H1 (cell line): ENCODE measurements around the gene CPM. TPM values are rescaled to one million over a fixed set of nuclear protein-coding genes. Genes with fewer than 3 reads are reported as not detected.

Source experiments
- CTCF ChIA-PET: fragments of 300-600 bp; sonication (Branson Sonifier 250); formaldehyde crosslinking; loops from one replicate; lab custom pipeline; 2021; ENCODE audit not compliant: partially characterized antibody; lab: Charles Lee
- POLR2A ChIA-PET: fragments of 300-600 bp; sonication (Branson Sonifier 250); formaldehyde crosslinking; loops from one replicate; lab custom pipeline; 2021; ENCODE audit warnings: inconsistent platforms; ENCODE audit not compliant: partially characterized antibody; lab: Charles Lee
- DNase-seq, 2 experiments: peaks; one replicate each; pipeline versions ENCODE4 v3.0.0 to v3.0.0-alpha.2; 2010 to 2022; ENCODE audit warnings: low spot score in 2 of 2, low read depth in 1 of 2, mixed read lengths in 1 of 2
- FAIRE-seq: peaks from 2 replicates; lab custom pipeline; 2011; peaks lifted over from hg19 to GRCh38; lab: Jason Lieb, UNC
- H2AFZ ChIP-seq: 2 replicates; pipeline ENCODE4 v1.8.1; 2012; ENCODE audit warnings: low read length, inconsistent platforms
- H2AK5ac ChIP-seq: 2 replicates; pipeline ENCODE4 v1.6.1; 2013; ENCODE audit warnings: low read depth, low read length
- H2BK120ac ChIP-seq: replicated peaks from 2 replicates; pipeline ENCODE3; 2013; ENCODE audit warnings: low read depth, low read length, inconsistent platforms
- H2BK12ac ChIP-seq: 2 replicates; pipeline ENCODE4 v1.6.1; 2013; ENCODE audit warnings: low read depth, low read length
- H2BK15ac ChIP-seq: 2 replicates; pipeline ENCODE4 v1.6.1; 2013; ENCODE audit warnings: low read length
- H2BK20ac ChIP-seq: 2 replicates; pipeline ENCODE4 v1.6.1; 2013; ENCODE audit warnings: low read length
- H2BK5ac ChIP-seq: 2 replicates; pipeline ENCODE4 v1.6.1; 2013; ENCODE audit warnings: low read depth, low read length
- H3K14ac ChIP-seq: 2 replicates; pipeline ENCODE4 v1.6.1; 2013; ENCODE audit warnings: inconsistent platforms; ENCODE audit not compliant: insufficient read length
- H3K18ac ChIP-seq: 2 replicates; pipeline ENCODE4 v1.6.1; 2013; ENCODE audit warnings: low read length; ENCODE audit errors: extremely low read depth
- H3K23ac ChIP-seq: 2 replicates; pipeline ENCODE4 v1.6.1; 2013; ENCODE audit warnings: inconsistent platforms; ENCODE audit not compliant: insufficient read length
- H3K23me2 ChIP-seq: 2 replicates; pipeline ENCODE4 v1.6.1; 2013; ENCODE audit warnings: low read depth, low read length
- H3K27ac ChIP-seq: 2 replicates; pipeline ENCODE4 v1.6.1; 2011; ENCODE audit warnings: low read depth, low read length, inconsistent platforms
- H3K27me3 ChIP-seq, 4 experiments: replicated peaks in 1 of 4; 1 replicate in 1 of 4; 2 replicates in 3 of 4; pipeline versions ENCODE4 v1.6.1 to v1.8.1; 2011 to 2013; ENCODE audit warnings: low read length in 3 of 4, mild to moderate bottlenecking in 3 of 4, inconsistent platforms in 2 of 4, mixed read lengths in 2 of 4, moderate library complexity in 1 of 4; ENCODE audit not compliant: control insufficient read depth in 3 of 4, insufficient read depth in 3 of 4; ENCODE audit errors: extremely low read depth in 1 of 4
- H3K36me3 ChIP-seq, 4 experiments: 2 replicates each; pipeline versions ENCODE4 v1.6.1 to v1.8.1; 2011 to 2013; ENCODE audit warnings: mild to moderate bottlenecking in 4 of 4, low read length in 3 of 4, moderate library complexity in 2 of 4, control low read depth in 1 of 4, inconsistent platforms in 1 of 4; ENCODE audit not compliant: insufficient read depth in 4 of 4, control insufficient read depth in 2 of 4
- H3K4ac ChIP-seq: replicated peaks from 2 replicates; pipeline ENCODE3; 2013; ENCODE audit warnings: low read length, low read depth, mixed read lengths, inconsistent platforms; ENCODE audit not compliant: insufficient read length
- H3K4me1 ChIP-seq, 4 experiments: replicated peaks in 1 of 4; 1 replicate in 1 of 4; 2 replicates in 3 of 4; pipeline versions ENCODE4 v1.6.1 to v1.8.1; 2011 to 2013; ENCODE audit warnings: low read length in 3 of 4, inconsistent platforms in 2 of 4, mixed read lengths in 1 of 4; ENCODE audit not compliant: insufficient read depth in 4 of 4, control insufficient read depth in 3 of 4
- H3K4me2 ChIP-seq, 2 experiments: 2 replicates each; pipeline versions ENCODE4 v1.6.1 to v1.8.1; 2011 to 2013; ENCODE audit warnings: low read depth in 2 of 2, low read length in 2 of 2, control low read depth in 1 of 2, inconsistent platforms in 1 of 2, mild to moderate bottlenecking in 1 of 2; ENCODE audit not compliant: insufficient read depth in 1 of 2
- H3K4me3 ChIP-seq, 4 experiments: fragments of 200-600, 300-600 bp in 1 of 4; sonication (generic), shearing (Covaris generic), sonication (Bioruptor Twin) in 1 of 4; 2 replicates each; pipeline versions ENCODE4 v1.5.1 to v1.8.1; 2011 to 2016; ENCODE audit warnings: low read length in 4 of 4, low read depth in 3 of 4, control low read depth in 2 of 4, inconsistent platforms in 2 of 4, mild to moderate bottlenecking in 2 of 4, mixed read lengths in 1 of 4, moderate library complexity in 1 of 4; ENCODE audit not compliant: insufficient read depth in 2 of 4; ENCODE audit errors: extremely low read depth in 1 of 4
- H3K56ac ChIP-seq: replicated peaks from 2 replicates; pipeline ENCODE3; 2013; ENCODE audit warnings: low read depth, mild to moderate bottlenecking, mixed read lengths, low read length, inconsistent platforms; ENCODE audit not compliant: insufficient read length
- H3K79me1 ChIP-seq: 2 replicates; pipeline ENCODE4 v1.6.1; 2013; ENCODE audit warnings: low read depth, low read length, control low read depth
- H3K79me2 ChIP-seq, 2 experiments: 2 replicates each; pipeline versions ENCODE4 v1.6.1 to v1.8.1; 2012 to 2013; ENCODE audit warnings: low read length in 2 of 2, mild to moderate bottlenecking in 2 of 2, inconsistent platforms in 1 of 2; ENCODE audit not compliant: insufficient read depth in 2 of 2, control insufficient read depth in 1 of 2
- H3K9ac ChIP-seq, 4 experiments: replicated peaks in 1 of 4; 1 replicate in 1 of 4; 2 replicates in 3 of 4; pipeline versions ENCODE4 v1.6.1 to v1.8.1; 2011 to 2013; ENCODE audit warnings: low read depth in 3 of 4, low read length in 3 of 4, control low read depth in 2 of 4, mild to moderate bottlenecking in 2 of 4, moderate library complexity in 2 of 4, inconsistent platforms in 1 of 4; ENCODE audit errors: extremely low read depth in 1 of 4
- H3K9me3 ChIP-seq, 2 experiments: 2 replicates each; pipeline versions ENCODE4 v1.6.1 to v1.8.1; 2012 to 2013; ENCODE audit warnings: mild to moderate bottlenecking in 2 of 2, moderate library complexity in 2 of 2, control low read depth in 1 of 2, inconsistent platforms in 1 of 2, low read depth in 1 of 2, low read length in 1 of 2, mixed read lengths in 1 of 2; ENCODE audit not compliant: insufficient read depth in 2 of 2
- H4K20me1 ChIP-seq, 2 experiments: replicated peaks in 1 of 2; 2 replicates each; pipeline versions ENCODE3 to v1.8.1; 2011 to 2013; ENCODE audit warnings: inconsistent platforms in 2 of 2, low read length in 2 of 2, mild to moderate bottlenecking in 1 of 2; ENCODE audit not compliant: insufficient read depth in 2 of 2, control insufficient read depth in 1 of 2
- H4K5ac ChIP-seq: 2 replicates; pipeline ENCODE4 v1.6.1; 2013; ENCODE audit warnings: low read length, low read depth, mixed read lengths, inconsistent platforms; ENCODE audit not compliant: insufficient read length
- H4K8ac ChIP-seq: 2 replicates; pipeline ENCODE4 v1.8.0; 2013; ENCODE audit warnings: mild to moderate bottlenecking, moderate library complexity, low read length, inconsistent platforms; ENCODE audit not compliant: insufficient read depth; ENCODE audit errors: extremely low read depth
- H4K91ac ChIP-seq: replicated peaks from 2 replicates; pipeline ENCODE3; 2013; ENCODE audit warnings: low read length, mixed read lengths, inconsistent platforms; ENCODE audit not compliant: insufficient read length
- BRCA1 ChIP-seq: IDR thresholded peaks from 2 replicates; pipeline ENCODE4 v1.6.1; 2012; ENCODE audit warnings: low read depth, low read length, improper control_type of control experiment
- CHD1 ChIP-seq: IDR thresholded peaks from 2 replicates; pipeline ENCODE4 v1.6.1; 2012; ENCODE audit warnings: low read depth, low read length, improper control_type of control experiment
- EGR1 ChIP-seq: IDR thresholded peaks from 2 replicates; pipeline ENCODE4 v1.6.1; 2011; ENCODE audit warnings: low read depth, low read length, borderline replicate concordance
- EZH2 ChIP-seq: fragments of 200-600 bp; sonication (generic); IDR thresholded peaks from 2 replicates; pipeline ENCODE4 v1.7.1; 2012; ENCODE audit warnings: low read depth, mild to moderate bottlenecking, moderate library complexity, low read length, inconsistent platforms; ENCODE audit not compliant: severe bottlenecking
- HDAC6 ChIP-seq: IDR thresholded peaks from one replicate; pipeline ENCODE4 v1.7.1; 2012; ENCODE audit warnings: low read depth, mild to moderate bottlenecking, inconsistent platforms, low read length, moderate library complexity
- JUND ChIP-seq: IDR thresholded peaks from 2 replicates; pipeline ENCODE4 v1.6.1; 2011; ENCODE audit warnings: mild to moderate bottlenecking, improper control_type of control experiment, low read length
- MAFK ChIP-seq: IDR thresholded peaks from 2 replicates; pipeline ENCODE4 v1.6.1; 2012; ENCODE audit warnings: low read depth, mild to moderate bottlenecking, improper control_type of control experiment, low read length
- POLR2A ChIP-seq, 2 experiments: IDR thresholded peaks; 1 replicate in 1 of 2; 2 replicates in 1 of 2; pipeline ENCODE4 v1.6.1; 2011; ENCODE audit warnings: low read depth in 2 of 2, low read length in 2 of 2, mild to moderate bottlenecking in 2 of 2; ENCODE audit errors: control extremely low read depth in 1 of 2
- SAP30 ChIP-seq: fragments of 300-600 bp; sonication (generic); IDR thresholded peaks from 2 replicates; pipeline ENCODE4 v1.7.1; 2012; ENCODE audit warnings: low read length, moderate library complexity, mild to moderate bottlenecking, inconsistent platforms; ENCODE audit not compliant: insufficient read depth, insufficient replicate concordance
- TBP ChIP-seq: IDR thresholded peaks from 2 replicates; pipeline ENCODE4 v1.6.1; 2011; ENCODE audit warnings: low read depth, low read length, improper control_type of control experiment
- TCF12 ChIP-seq: IDR thresholded peaks from 2 replicates; pipeline ENCODE4 v1.6.1; 2011; ENCODE audit warnings: low read depth, mild to moderate bottlenecking, low read length
- WGBS, 2 experiments: shearing (Covaris generic) in 1 of 2; methylation state at CpG; one replicate each; pipeline versions ENCODE4 v1.1.6 to v1.1.7; 2013 to 2015; ENCODE audit warnings: low lambda C conversion rate in 2 of 2, mixed read lengths in 2 of 2, inconsistent platforms in 1 of 2, low coverage in 1 of 2, missing lambda C conversion rate in 1 of 2; ENCODE audit not compliant: insufficient replicate concordance in 2 of 2, insufficient coverage in 1 of 2, insufficient read length in 1 of 2; ENCODE audit errors: extremely low coverage in 1 of 2, missing lambda C conversion rate in 1 of 2; 5-methylcytosine and 5-hydroxymethylcytosine counted together
- polyA plus RNA-seq, 7 experiments: library from polyadenylated mRNA; depleted of rRNA in 3 of 7; stranded (reverse) in 5 of 7; unstranded in 2 of 7; fragments of >200 nt in 5 of 7; fragments of 200-250 nt in 2 of 7; gene quantifications; 1 replicate in 5 of 7; 2 replicates in 1 of 7; 4 replicates in 1 of 7; pipeline versions ENCODE4 v1.2.1 to v1.2.3, GENCODE V29; 2011 to 2013; ENCODE audit warnings: missing spikeins in 2 of 7, mixed read lengths in 2 of 7
- total RNA-seq: library from RNA; stranded (reverse); fragmentation: NEBNext Ultra II Directional; extraction: Animal tissue kit (Norgen Biotek cat#: 25700); gene quantifications from 2 replicates; pipeline ENCODE4 v1.2.1, GENCODE V29; 2021

The CPM gene
- total and polyA plus RNA-seq, 2 of the 8 experiments (the other 6 are each of a cell fraction or from before 2014, with no cell fraction given) = 0.33 to 3.1 TPM

DNA sequence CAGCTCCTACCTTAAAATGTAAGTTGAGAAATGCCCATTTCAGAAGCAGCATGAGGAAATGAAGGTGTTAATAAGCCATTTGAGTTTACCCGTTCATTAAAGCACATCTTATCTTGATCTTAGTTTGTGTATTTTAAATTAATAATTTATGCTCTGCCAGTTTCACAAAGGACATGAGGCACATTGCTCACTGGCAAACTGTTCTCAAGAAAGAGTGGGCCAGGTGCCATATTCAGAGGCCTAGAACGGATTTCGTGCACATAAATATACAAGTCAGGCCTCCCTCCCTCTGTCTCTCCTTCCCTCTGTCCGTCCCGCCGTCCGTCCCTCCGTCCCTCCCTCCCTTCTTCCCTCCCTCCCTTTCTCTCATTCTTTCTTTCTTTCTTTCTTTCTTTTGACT, 29.5 kb downstream of the CPM start:
- Histone ChIP-seq H2AK5ac (no peak overlapping the region), H3K79me1 (no peaks in the 10 kb centered on the region), H2BK5ac (no peak overlapping the region), H2BK15ac (no peak overlapping the region), H3K36me3 (no peaks in the 10 kb centered on the region), H2BK20ac (no peak overlapping the region), H4K91ac (no peak overlapping the region), H3K23me2 (no peaks in the 10 kb centered on the region), H3K79me2 (no peaks in the 10 kb centered on the region), H3K23ac (no peak overlapping the region), H3K27me3 (no peaks in the 10 kb centered on the region; a peak in 1 of 7 replicates), H2BK120ac (no peak overlapping the region), H3K4me1 (no peaks in the 10 kb centered on the region), H3K4ac (no peak overlapping the region), H4K8ac (no peak overlapping the region), H3K9ac (no peak overlapping the region), H3K27ac (no peak overlapping the region), H4K5ac (no peak overlapping the region), H2AFZ (no peak overlapping the region), H4K20me1 (no peaks in the 10 kb centered on the region), H3K56ac (no peak overlapping the region), H3K4me2 (no peak overlapping the region), H3K18ac (no peak overlapping the region), H3K9me3 (no peaks in the 10 kb centered on the region), H3K14ac (no peak overlapping the region), H2BK12ac (no peak overlapping the region), H3K4me3 (no peak overlapping the region)
- POLR2A ChIA-PET = no interaction called here
- FAIRE-seq (no peak), DNase-seq (no peak)
- 88% methylated on average over 3 of the region's 8 CpGs; no CpG with 5 or more reads in 1 of the 2 experiments for WGBS, 2 experiments
- CTCF ChIA-PET = interaction anchor here (1.6 to 2.1 kb wide), 2 partner anchors 8 to 73 kb away, joined by 4 read pairs; no protein-coding TSS in a partner anchor
- TF ChIP-seq TCF12 (no peak), BRCA1 (no peak), JUND (no peak), EZH2 (no peak), CHD1 (no peak), TBP (no peak), EGR1 (no peak), HDAC6 (no peak), POLR2A (IDR thresholded peaks at IDR 0.05; ENCODE audit: control extremely low read depth in 1 of 2, low read depth in 2 of 2, low read length in 2 of 2) (no peak), SAP30 (no peak), MAFK (no peak)
